Measurements from ENCODE around the gene COQ10A. TPM values are rescaled to one million over a fixed set of nuclear protein-coding genes. Genes with fewer than 3 reads are reported as not detected.

Gene COQ10A
- total and polyA plus RNA-seq, 9 of the 15 experiments (the other 6 are each of a cell fraction or from before 2014, with no cell fraction given), result 3.1 to 26.4 (median 12.7) TPM

DNA sequence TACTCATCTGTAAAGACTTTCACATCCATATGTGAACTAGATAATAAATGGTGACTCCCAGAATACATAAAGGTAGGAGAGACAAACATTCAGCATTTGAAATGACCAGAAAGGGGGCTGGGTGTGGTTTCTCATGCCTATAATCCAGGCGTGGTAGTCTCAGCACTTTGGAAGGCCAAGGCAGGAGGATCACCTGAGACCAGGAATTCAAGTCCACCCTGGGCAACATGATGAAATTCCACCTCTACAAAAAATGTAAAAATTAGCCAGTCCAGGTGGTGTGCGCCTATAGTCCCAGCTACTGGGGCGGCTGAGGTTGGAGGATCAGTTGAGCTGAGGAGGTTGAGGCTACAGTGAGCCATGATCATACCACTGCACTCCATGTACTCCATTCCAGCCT, 37.5 kb downstream of the COQ10A start:
- H3K36me3 ChIP-seq (ENCODE audit: control insufficient read depth, insufficient read depth, low read length), result peaks cover 46% of the 10 kb centered on the region
- 85% methylated on average over 3 of the region's 3 CpGs for WGBS (ENCODE audit: insufficient coverage, low coverage, missing lambda C conversion rate)
- H3K27me3 ChIP-seq (ENCODE audit: control insufficient read depth in 2 of 2, insufficient read depth in 2 of 2, low read length in 2 of 2), result no peaks in the 10 kb centered on the region
- peaks cover 13 to 18% of the 10 kb centered on the region in 2 experiments for H3K4me1 ChIP-seq (replicated peaks in 1 of 2; ENCODE audit: control insufficient read depth in 2 of 2, insufficient read depth in 2 of 2, low read length in 2 of 2)
- no peaks in the 10 kb centered on the region for H3K9me3 ChIP-seq (replicated peaks; ENCODE audit: control insufficient read depth, insufficient read depth, low read depth, low read length)
- H3K9ac ChIP-seq (ENCODE audit: insufficient read depth in 1 of 2, low read depth in 2 of 2, low read length in 2 of 2), result no peak overlapping the region
- no TSS peak for BruUV-seq (replicated peaks)
- no peak overlapping the region for H2AFZ ChIP-seq (ENCODE audit: low read depth, low read length)
- no peak overlapping the region for H3K4me3 ChIP-seq
- ATAC-seq (no peak), DNase-seq (ENCODE audit: extremely low read depth in 1 of 4, low spot score in 3 of 4) (no peak), FAIRE-seq (no peak)
- POLR2A ChIA-PET, result interaction anchor here (0.9 kb wide), 1 partner anchor 12 kb away, joined by 3 read pairs; the partner anchor contains the start of gene CNPY2
- H3K9me1 ChIP-seq (ENCODE audit: control insufficient read depth, insufficient read depth, low read length), result no peaks in the 10 kb centered on the region
- in situ Hi-C loops (cut with MboI), result no loop called here
- intact Hi-C loops (cut with micrococcal nuclease), result no loop called here
- peaks cover 13% of the 10 kb centered on the region for H3K79me2 ChIP-seq (ENCODE audit: control insufficient read depth, insufficient read depth, low read length)
- no peaks in the 10 kb centered on the region for H4K20me1 ChIP-seq (replicated peaks; ENCODE audit: control insufficient read depth, insufficient read depth, low read length)
- H3K4me2 ChIP-seq (ENCODE audit: insufficient read depth, low read length), result no peak overlapping the region
- TF ChIP-seq, protein P1, sequence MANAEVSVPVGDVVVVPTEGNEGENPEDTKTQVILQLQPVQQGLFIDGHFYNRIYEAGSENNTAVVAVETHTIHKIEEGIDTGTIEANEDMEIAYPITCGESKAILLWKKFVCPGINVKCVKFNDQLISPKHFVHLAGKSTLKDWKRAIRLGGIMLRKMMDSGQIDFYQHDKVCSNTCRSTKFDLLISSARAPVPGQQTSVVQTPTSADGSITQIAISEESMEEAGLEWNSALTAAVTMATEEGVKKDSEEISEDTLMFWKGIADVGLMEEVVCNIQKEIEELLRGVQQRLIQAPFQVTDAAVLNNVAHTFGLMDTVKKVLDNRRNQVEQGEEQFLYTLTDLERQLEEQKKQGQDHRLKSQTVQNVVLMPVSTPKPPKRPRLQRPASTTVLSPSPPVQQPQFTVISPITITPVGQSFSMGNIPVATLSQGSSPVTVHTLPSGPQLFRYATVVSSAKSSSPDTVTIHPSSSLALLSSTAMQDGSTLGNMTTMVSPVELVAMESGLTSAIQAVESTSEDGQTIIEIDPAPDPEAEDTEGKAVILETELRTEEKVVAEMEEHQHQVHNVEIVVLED (CRISPR knock-in tag; IDR thresholded peaks at IDR 0.05), result no peak
- no peak for TF ChIP-seq SMC3 (conservative IDR thresholded peaks at IDR 0.05; ENCODE audit: insufficient read depth, low read depth, low read length)
- no peak for TF ChIP-seq GATA2 (CRISPR knock-in tag; IDR thresholded peaks at IDR 0.05)
- no peak for TF ChIP-seq HEY1 (CRISPR knock-in tag; IDR thresholded peaks at IDR 0.05; ENCODE audit: borderline replicate concordance)
- no peak for TF ChIP-seq ZNF436 (CRISPR knock-in tag; IDR thresholded peaks at IDR 0.05)
- TF ChIP-seq KAT7 (CRISPR knock-in tag; IDR thresholded peaks at IDR 0.05; ENCODE audit: borderline replicate concordance), result no peak
- TF ChIP-seq TRIM28 (IDR thresholded peaks at IDR 0.05), result no peak
- no peak for TF ChIP-seq FOS (IDR thresholded peaks at IDR 0.05; ENCODE audit: extremely low read depth, insufficient read length)
- no peak for TF ChIP-seq BDP1 (IDR thresholded peaks at IDR 0.05; ENCODE audit: insufficient read depth, insufficient read length)
- TF ChIP-seq ZZZ3 (IDR thresholded peaks at IDR 0.05), result no peak
- TF ChIP-seq HMG20A (CRISPR knock-in tag; conservative IDR thresholded peaks at IDR 0.05), result no peak
- TF ChIP-seq ZNF644 (tag; IDR thresholded peaks at IDR 0.05; ENCODE audit: low read depth), result no peak
- TF ChIP-seq, protein P2, sequence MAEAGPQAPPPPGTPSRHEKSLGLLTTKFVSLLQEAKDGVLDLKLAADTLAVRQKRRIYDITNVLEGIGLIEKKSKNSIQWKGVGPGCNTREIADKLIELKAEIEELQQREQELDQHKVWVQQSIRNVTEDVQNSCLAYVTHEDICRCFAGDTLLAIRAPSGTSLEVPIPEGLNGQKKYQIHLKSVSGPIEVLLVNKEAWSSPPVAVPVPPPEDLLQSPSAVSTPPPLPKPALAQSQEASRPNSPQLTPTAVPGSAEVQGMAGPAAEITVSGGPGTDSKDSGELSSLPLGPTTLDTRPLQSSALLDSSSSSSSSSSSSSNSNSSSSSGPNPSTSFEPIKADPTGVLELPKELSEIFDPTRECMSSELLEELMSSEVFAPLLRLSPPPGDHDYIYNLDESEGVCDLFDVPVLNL (CRISPR knock-in tag; IDR thresholded peaks at IDR 0.05; ENCODE audit: low read depth), result no peak
- TF ChIP-seq, protein P3, sequence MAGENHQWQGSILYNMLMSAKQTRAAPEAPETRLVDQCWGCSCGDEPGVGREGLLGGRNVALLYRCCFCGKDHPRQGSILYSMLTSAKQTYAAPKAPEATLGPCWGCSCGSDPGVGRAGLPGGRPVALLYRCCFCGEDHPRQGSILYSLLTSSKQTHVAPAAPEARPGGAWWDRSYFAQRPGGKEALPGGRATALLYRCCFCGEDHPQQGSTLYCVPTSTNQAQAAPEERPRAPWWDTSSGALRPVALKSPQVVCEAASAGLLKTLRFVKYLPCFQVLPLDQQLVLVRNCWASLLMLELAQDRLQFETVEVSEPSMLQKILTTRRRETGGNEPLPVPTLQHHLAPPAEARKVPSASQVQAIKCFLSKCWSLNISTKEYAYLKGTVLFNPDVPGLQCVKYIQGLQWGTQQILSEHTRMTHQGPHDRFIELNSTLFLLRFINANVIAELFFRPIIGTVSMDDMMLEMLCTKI (IDR thresholded peaks at IDR 0.05; ENCODE audit: partially characterized antibody), result no peak
- no peak for TF ChIP-seq KDM5B (IDR thresholded peaks at IDR 0.05; ENCODE audit: insufficient replicate concordance, low read depth, low read length)
- TF ChIP-seq, protein P4, sequence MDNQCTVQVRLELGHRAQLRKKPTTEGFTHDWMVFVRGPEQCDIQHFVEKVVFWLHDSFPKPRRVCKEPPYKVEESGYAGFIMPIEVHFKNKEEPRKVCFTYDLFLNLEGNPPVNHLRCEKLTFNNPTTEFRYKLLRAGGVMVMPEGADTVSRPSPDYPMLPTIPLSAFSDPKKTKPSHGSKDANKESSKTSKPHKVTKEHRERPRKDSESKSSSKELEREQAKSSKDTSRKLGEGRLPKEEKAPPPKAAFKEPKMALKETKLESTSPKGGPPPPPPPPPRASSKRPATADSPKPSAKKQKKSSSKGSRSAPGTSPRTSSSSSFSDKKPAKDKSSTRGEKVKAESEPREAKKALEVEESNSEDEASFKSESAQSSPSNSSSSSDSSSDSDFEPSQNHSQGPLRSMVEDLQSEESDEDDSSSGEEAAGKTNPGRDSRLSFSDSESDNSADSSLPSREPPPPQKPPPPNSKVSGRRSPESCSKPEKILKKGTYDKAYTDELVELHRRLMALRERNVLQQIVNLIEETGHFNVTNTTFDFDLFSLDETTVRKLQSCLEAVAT (IDR thresholded peaks at IDR 0.05), result no peak
- CTCF ChIA-PET (ENCODE audit: low intra/inter-chr PET ratio), result no interaction called here
- no peak overlapping the region for H3K27ac ChIP-seq (ENCODE audit: extremely low read depth, low read depth, low read length)

Data from K562 (cell line).